GM06990 (cell line): ENCODE data around the gene C4orf50.
"Not testable (repeated sequence)": the region's sequence is repeated elsewhere in the genome, so short reads cannot be mapped to it uniquely, and the experiment has no call there.

Source experiments
- DNase-seq: peaks from one replicate; pipeline ENCODE4 v3.0.0-alpha.2; 2011; ENCODE audit not compliant: insufficient read length; ENCODE audit errors: extremely low read depth
- H3K27me3 ChIP-seq: replicated peaks from 2 replicates; pipeline ENCODE4 v1.6.0; 2011; ENCODE audit warnings: low read length; ENCODE audit not compliant: control insufficient read depth, insufficient read depth
- H3K36me3 ChIP-seq: 2 replicates; pipeline ENCODE4 v1.5.1; 2011; ENCODE audit warnings: low read length; ENCODE audit not compliant: control insufficient read depth, insufficient read depth
- H3K4me3 ChIP-seq: replicated peaks from 2 replicates; pipeline ENCODE4 v1.5.1; 2011; ENCODE audit warnings: low read depth, mild to moderate bottlenecking, control low read depth, low read length
- CTCF ChIP-seq: IDR thresholded peaks from 2 replicates; pipeline ENCODE4 v1.5.1; 2011; ENCODE audit warnings: low read length, control low read depth, mild to moderate bottlenecking, inconsistent platforms; ENCODE audit not compliant: insufficient read depth, poor library complexity, severe bottlenecking

C4orf50 gene

GRCh38 chr4:6008766-6009385, 9.4 kb downstream of the C4orf50 start:
- Histone ChIP-seq H3K4me3 (no peak overlapping the region), H3K27me3 (peaks cover 2% of the 10 kb centered on the region), H3K36me3 (no peaks in the 10 kb centered on the region)
- TF ChIP-seq CTCF, result no peak
- DNase-seq, result no peak

- Histone ChIP-seq H3K27me3 (peaks cover 2% of the 10 kb centered on the region), H3K4me3 (no peak overlapping the region), H3K36me3 (no peaks in the 10 kb centered on the region)
- no peak for TF ChIP-seq CTCF
- no peak for DNase-seq
Measured at GRCh38 chr4:6008092-6008551, 10.1 kb downstream of the C4orf50 start.

- DNase-seq, result no peak
- Histone ChIP-seq H3K36me3 (no peaks in the 10 kb centered on the region), H3K4me3 (no peak overlapping the region), H3K27me3 (no peaks in the 10 kb centered on the region; the same call in none of the 2 replicates)
- no peak for TF ChIP-seq CTCF
Measured at GRCh38 chr4:6005175-6005574, 13.1 kb downstream of the C4orf50 start.

- DNase-seq, H3K36me3 ChIP-seq, H3K4me3 ChIP-seq, H3K27me3 ChIP-seq: not testable (repeated sequence)
Measured at GRCh38 chr4:6003485-6003884, 14.7 kb downstream of the C4orf50 start.

- Histone ChIP-seq H3K4me3 (no peak overlapping the region), H3K27me3 (no peaks in the 10 kb centered on the region; the same call in none of the 2 replicates), H3K36me3 (no peaks in the 10 kb centered on the region)
- no peak for TF ChIP-seq CTCF
- no peak for DNase-seq
Measured at GRCh38 chr4:6002926-6003325, 15.3 kb downstream of the C4orf50 start.

- no peak for TF ChIP-seq CTCF
- no peak overlapping the region for H3K4me3 ChIP-seq
- H3K36me3 ChIP-seq, result no peaks in the 10 kb centered on the region
- H3K27me3 ChIP-seq, result no peaks in the 10 kb centered on the region; the same call in none of the 2 replicates
- DNase-seq, result no peak
Measured at GRCh38 chr4:6002492-6002833, 15.8 kb downstream of the C4orf50 start.
